ENCODE measurements around the gene COPZ1.
"Not testable (repeated sequence)": the region's sequence is repeated elsewhere in the genome, so short reads cannot be mapped to it uniquely, and the experiment has no call there.

The COPZ1 gene

GRCh38 chr12:54282949-54283593 lies 41.9 kb upstream of the COPZ1 start:
- Histone ChIP-seq H3K4me1 (ENCODE audit: control insufficient read depth in 5 of 5, insufficient read depth in 5 of 5, low read length in 5 of 5) (peaks cover 6 to 80% (median 70%) of the 10 kb centered on the region in 5 donors), H3K4me3 (ENCODE audit: low read depth in 1 of 5, low read length in 5 of 5) (peak overlapping the region in 4 of 5 donors; percentile 2 to 98 (median 44)), H3K27ac (ENCODE audit: low read depth, low read length) (peak overlapping the region; percentile 34), H3K9ac (ENCODE audit: low read length in 5 of 5) (peak overlapping the region; percentile 4 to 66 (median 59)), H3K36me3 (ENCODE audit: control insufficient read depth in 5 of 5, insufficient read depth in 5 of 5, low read length in 5 of 5) (peaks cover 43 to 64% (median 55%) of the 10 kb centered on the region in 5 donors), H3K27me3 (ENCODE audit: control insufficient read depth in 5 of 5, insufficient read depth in 4 of 5, low read length in 5 of 5) (no peaks in the 10 kb centered on the region), H3K9me3 (ENCODE audit: control insufficient read depth in 5 of 5, low read length in 5 of 5) (no peaks in the 10 kb centered on the region)

GRCh38 chr12:54284070-54284780 lies 40.7 kb upstream of the COPZ1 start:
- peaks cover 43 to 70% (median 55%) of the 10 kb centered on the region in 5 donors for H3K36me3 ChIP-seq (ENCODE audit: control insufficient read depth in 5 of 5, insufficient read depth in 5 of 5, low read length in 5 of 5)
- H3K27ac ChIP-seq (ENCODE audit: low read depth, low read length); H3K27me3 ChIP-seq (ENCODE audit: control insufficient read depth in 5 of 5, insufficient read depth in 4 of 5, low read length in 5 of 5); H3K9me3 ChIP-seq (ENCODE audit: control insufficient read depth in 5 of 5, low read length in 5 of 5): not testable (repeated sequence)
- H3K9ac ChIP-seq (ENCODE audit: low read length in 5 of 5): peak overlapping the region in 1 of 5 donors; percentile 63
- peak overlapping the region in 1 of 5 donors; percentile 61 for H3K4me3 ChIP-seq (ENCODE audit: low read depth in 1 of 5, low read length in 5 of 5)
- H3K4me1 ChIP-seq (ENCODE audit: control insufficient read depth in 5 of 5, insufficient read depth in 5 of 5, low read length in 5 of 5): peaks cover 6 to 69% (median 60%) of the 10 kb centered on the region in 5 donors

GRCh38 chr12:54285150-54286041 lies 39.5 kb upstream of the COPZ1 start:
- Histone ChIP-seq H3K9me3 (ENCODE audit: control insufficient read depth in 5 of 5, low read length in 5 of 5) (no peaks in the 10 kb centered on the region), H3K4me1 (ENCODE audit: control insufficient read depth in 5 of 5, insufficient read depth in 5 of 5, low read length in 5 of 5) (peaks cover 3 to 65% (median 60%) of the 10 kb centered on the region in 5 donors), H3K36me3 (ENCODE audit: control insufficient read depth in 5 of 5, insufficient read depth in 5 of 5, low read length in 5 of 5) (peaks cover 43 to 70% (median 55%) of the 10 kb centered on the region in 5 donors), H3K4me3 (ENCODE audit: low read depth in 1 of 5, low read length in 5 of 5) (no peak overlapping the region), H3K27ac (ENCODE audit: low read depth, low read length) (peak overlapping the region; percentile 17), H3K27me3 (ENCODE audit: control insufficient read depth in 5 of 5, insufficient read depth in 4 of 5, low read length in 5 of 5) (no peaks in the 10 kb centered on the region), H3K9ac (ENCODE audit: low read length in 5 of 5) (peak overlapping the region in 1 of 5 donors; percentile 20)

GRCh38 chr12:54286042-54287030 lies 38.6 kb upstream of the COPZ1 start:
- Histone ChIP-seq H3K4me1 (ENCODE audit: control insufficient read depth in 5 of 5, insufficient read depth in 5 of 5, low read length in 5 of 5) (peaks cover 2 to 61% (median 55%) of the 10 kb centered on the region in 5 donors), H3K27me3 (ENCODE audit: control insufficient read depth in 5 of 5, insufficient read depth in 4 of 5, low read length in 5 of 5) (no peaks in the 10 kb centered on the region), H3K36me3 (ENCODE audit: control insufficient read depth in 5 of 5, insufficient read depth in 5 of 5, low read length in 5 of 5) (peaks cover 43 to 70% (median 55%) of the 10 kb centered on the region in 5 donors), H3K4me3 (ENCODE audit: low read depth in 1 of 5, low read length in 5 of 5) (no peak overlapping the region), H3K27ac (ENCODE audit: low read depth, low read length) (no peak overlapping the region), H3K9ac (ENCODE audit: low read length in 5 of 5) (peak overlapping the region in 1 of 5 donors; percentile 28), H3K9me3 (ENCODE audit: control insufficient read depth in 5 of 5, low read length in 5 of 5) (no peaks in the 10 kb centered on the region)

GRCh38 chr12:54287261-54288157 lies 37.4 kb upstream of the COPZ1 start:
- no peak overlapping the region for H3K27ac ChIP-seq (ENCODE audit: low read depth, low read length)
- H3K36me3 ChIP-seq (ENCODE audit: control insufficient read depth in 5 of 5, insufficient read depth in 5 of 5, low read length in 5 of 5): peaks cover 37 to 60% (median 47%) of the 10 kb centered on the region in 5 donors
- H3K9ac ChIP-seq (ENCODE audit: low read length in 5 of 5): no peak overlapping the region
- H3K4me3 ChIP-seq (ENCODE audit: low read depth in 1 of 5, low read length in 5 of 5): no peak overlapping the region
- no peaks in the 10 kb centered on the region for H3K9me3 ChIP-seq (ENCODE audit: control insufficient read depth in 5 of 5, low read length in 5 of 5)
- no peaks in the 10 kb centered on the region for H3K27me3 ChIP-seq (ENCODE audit: control insufficient read depth in 5 of 5, insufficient read depth in 4 of 5, low read length in 5 of 5)
- peaks cover 2 to 50% (median 43%) of the 10 kb centered on the region in 5 donors for H3K4me1 ChIP-seq (ENCODE audit: control insufficient read depth in 5 of 5, insufficient read depth in 5 of 5, low read length in 5 of 5)

- no peaks in the 10 kb centered on the region for H3K27me3 ChIP-seq (ENCODE audit: control insufficient read depth in 5 of 5, insufficient read depth in 4 of 5, low read length in 5 of 5)
- H3K4me3 ChIP-seq (ENCODE audit: low read depth in 1 of 5, low read length in 5 of 5): no peak overlapping the region
- no peaks in the 10 kb centered on the region for H3K9me3 ChIP-seq (ENCODE audit: control insufficient read depth in 5 of 5, low read length in 5 of 5)
- no peak overlapping the region for H3K27ac ChIP-seq (ENCODE audit: low read depth, low read length)
- peaks cover 4 to 14% (median 8%) of the 10 kb centered on the region in 5 donors for H3K36me3 ChIP-seq (ENCODE audit: control insufficient read depth in 5 of 5, insufficient read depth in 5 of 5, low read length in 5 of 5)
- H3K9ac ChIP-seq (ENCODE audit: low read length in 5 of 5): no peak overlapping the region
- H3K4me1 ChIP-seq (ENCODE audit: control insufficient read depth in 5 of 5, insufficient read depth in 5 of 5, low read length in 5 of 5): peaks cover 0 to 6% (median 3%) of the 10 kb centered on the region in 5 donors
Measured at GRCh38 chr12:54292083-54292930, 32.6 kb upstream of the COPZ1 start.

- Histone ChIP-seq H3K4me1 (ENCODE audit: control insufficient read depth in 5 of 5, insufficient read depth in 5 of 5, low read length in 5 of 5) (peaks cover 0 to 2% (median under 1%) of the 10 kb centered on the region in 5 donors), H3K27me3 (ENCODE audit: control insufficient read depth in 5 of 5, insufficient read depth in 4 of 5, low read length in 5 of 5) (peaks cover 0 to 2% (median 0%) of the 10 kb centered on the region in 5 donors), H3K36me3 (ENCODE audit: control insufficient read depth in 5 of 5, insufficient read depth in 5 of 5, low read length in 5 of 5) (peaks cover under 1 to 8% (median 3%) of the 10 kb centered on the region in 5 donors), H3K4me3 (ENCODE audit: low read depth in 1 of 5, low read length in 5 of 5) (no peak overlapping the region), H3K9me3 (ENCODE audit: control insufficient read depth in 5 of 5, low read length in 5 of 5) (no peaks in the 10 kb centered on the region), H3K9ac (ENCODE audit: low read length in 5 of 5) (no peak overlapping the region), H3K27ac (ENCODE audit: low read depth, low read length) (no peak overlapping the region)
Measured at GRCh38 chr12:54292931-54293241, 32.0 kb upstream of the COPZ1 start.

Measured in subcutaneous abdominal adipose tissue (tissue), 5 donors.